ENCODE data around the gene PALM2AKAP2. TPM values are rescaled to one million over a fixed set of nuclear protein-coding genes. Genes with fewer than 3 reads are reported as not detected.

The PALM2AKAP2 gene
- total RNA-seq, 2 experiments from 2014 or later: not detected

GRCh38 chr9:109759589-109759988, 20.4 kb upstream of the PALM2AKAP2 start:
- no peaks in the 10 kb centered on the region for H3K36me3 Mint-ChIP-seq (ENCODE audit: low read depth)
- no peak overlapping the region for H3K4me3 Mint-ChIP-seq

GRCh38 chr9:109765278-109765677, 14.7 kb upstream of the PALM2AKAP2 start:
- ChIA-PET CTCF (no interaction called here), POLR2A (no interaction called here)
- Mint-ChIP-seq H3K36me3 (ENCODE audit: low read depth) (no peaks in the 10 kb centered on the region), H3K27ac (no peak overlapping the region), H3K4me1 (no peaks in the 10 kb centered on the region), H3K4me3 (no peak overlapping the region), H3K27me3 (peaks cover 6% of the 10 kb centered on the region), H3K9me3 (no peaks in the 10 kb centered on the region)
- DNase-seq: no peak

More at GRCh38 chr9:109759589-109759988, 20.4 kb upstream of the PALM2AKAP2 start:
- peaks cover 14% of the 10 kb centered on the region for H3K27me3 Mint-ChIP-seq
- POLR2A ChIA-PET: no interaction called here
- no peak for DNase-seq
- H3K9me3 Mint-ChIP-seq: no peaks in the 10 kb centered on the region
- no peak overlapping the region for H3K27ac Mint-ChIP-seq
- no peaks in the 10 kb centered on the region for H3K4me1 Mint-ChIP-seq
- CTCF ChIA-PET: no interaction called here

- ChIA-PET POLR2A (no interaction called here), CTCF (no interaction called here)
- no peaks in the 10 kb centered on the region for H3K36me3 Mint-ChIP-seq (ENCODE audit: low read depth)
- no peak for DNase-seq
- peaks cover 10% of the 10 kb centered on the region for H3K27me3 Mint-ChIP-seq
- no peaks in the 10 kb centered on the region for H3K9me3 Mint-ChIP-seq
- no peaks in the 10 kb centered on the region for H3K4me1 Mint-ChIP-seq
- no peak overlapping the region for H3K4me3 Mint-ChIP-seq
- no peak overlapping the region for H3K27ac Mint-ChIP-seq
Observed at GRCh38 chr9:109765830-109766229, 14.2 kb upstream of the PALM2AKAP2 start.

- no peaks in the 10 kb centered on the region for H3K9me3 Mint-ChIP-seq
- DNase-seq: no peak
- POLR2A ChIA-PET: no interaction called here
- H3K4me1 Mint-ChIP-seq: no peaks in the 10 kb centered on the region
- no peaks in the 10 kb centered on the region for H3K36me3 Mint-ChIP-seq (ENCODE audit: low read depth)
- no peak overlapping the region for H3K27ac Mint-ChIP-seq
- H3K27me3 Mint-ChIP-seq: peaks cover 13% of the 10 kb centered on the region
- H3K4me3 Mint-ChIP-seq: no peak overlapping the region
- CTCF ChIA-PET: no interaction called here
Observed at GRCh38 chr9:109766351-109766750, 13.6 kb upstream of the PALM2AKAP2 start.

GRCh38 chr9:109767404-109767803, 12.6 kb upstream of the PALM2AKAP2 start:
- Mint-ChIP-seq H3K4me3 (no peak overlapping the region), H3K4me1 (no peaks in the 10 kb centered on the region), H3K27ac (no peak overlapping the region), H3K36me3 (ENCODE audit: low read depth) (no peaks in the 10 kb centered on the region), H3K27me3 (peaks cover 19% of the 10 kb centered on the region), H3K9me3 (no peaks in the 10 kb centered on the region)
- POLR2A ChIA-PET: no interaction called here
- DNase-seq: no peak
- CTCF ChIA-PET: no interaction called here

- DNase-seq: no peak
- H3K4me1 Mint-ChIP-seq: no peaks in the 10 kb centered on the region
- ChIA-PET CTCF (no interaction called here), POLR2A (no interaction called here)
- H3K9me3 Mint-ChIP-seq: no peaks in the 10 kb centered on the region
- no peak overlapping the region for H3K27ac Mint-ChIP-seq
- H3K27me3 Mint-ChIP-seq: peaks cover 20% of the 10 kb centered on the region
- no peak overlapping the region for H3K4me3 Mint-ChIP-seq
- no peaks in the 10 kb centered on the region for H3K36me3 Mint-ChIP-seq (ENCODE audit: low read depth)
Observed at GRCh38 chr9:109767814-109768213, 12.2 kb upstream of the PALM2AKAP2 start.

GRCh38 chr9:109769250-109769649, 10.7 kb upstream of the PALM2AKAP2 start:
- no peaks in the 10 kb centered on the region for H3K36me3 Mint-ChIP-seq (ENCODE audit: low read depth)
- H3K27ac Mint-ChIP-seq: no peak overlapping the region
- H3K9me3 Mint-ChIP-seq: no peaks in the 10 kb centered on the region
- POLR2A ChIA-PET: no interaction called here
- H3K27me3 Mint-ChIP-seq: peaks cover 20% of the 10 kb centered on the region
- DNase-seq: no peak
- H3K4me3 Mint-ChIP-seq: no peak overlapping the region
- H3K4me1 Mint-ChIP-seq: no peaks in the 10 kb centered on the region
- CTCF ChIA-PET: no interaction called here

- DNase-seq: no peak
- POLR2A ChIA-PET: no interaction called here
Observed at GRCh38 chr9:109770101-109770500, 9.9 kb upstream of the PALM2AKAP2 start.

GRCh38 chr9:109771087-109771486, 8.9 kb upstream of the PALM2AKAP2 start:
- no peaks in the 10 kb centered on the region for H3K36me3 Mint-ChIP-seq (ENCODE audit: low read depth)
- CTCF ChIA-PET: no interaction called here

More at GRCh38 chr9:109770101-109770500, 9.9 kb upstream of the PALM2AKAP2 start:
- peaks cover 25% of the 10 kb centered on the region for H3K27me3 Mint-ChIP-seq
- no peaks in the 10 kb centered on the region for H3K9me3 Mint-ChIP-seq
- no peaks in the 10 kb centered on the region for H3K4me1 Mint-ChIP-seq
- no peaks in the 10 kb centered on the region for H3K36me3 Mint-ChIP-seq (ENCODE audit: low read depth)
- no peak overlapping the region for H3K27ac Mint-ChIP-seq
- CTCF ChIA-PET: no interaction called here
- H3K4me3 Mint-ChIP-seq: no peak overlapping the region

GRCh38 chr9:109771796-109772531, 8.0 kb upstream of the PALM2AKAP2 start:
- CTCF ChIA-PET: no interaction called here
- Mint-ChIP-seq H3K27me3 (peaks cover 27% of the 10 kb centered on the region), H3K36me3 (ENCODE audit: low read depth) (no peaks in the 10 kb centered on the region), H3K4me1 (no peaks in the 10 kb centered on the region), H3K4me3 (no peak overlapping the region), H3K27ac (no peak overlapping the region), H3K9me3 (no peaks in the 10 kb centered on the region)
- POLR2A ChIA-PET: no interaction called here
- DNase-seq: no peak

More at GRCh38 chr9:109771087-109771486, 8.9 kb upstream of the PALM2AKAP2 start:
- POLR2A ChIA-PET: no interaction called here
- DNase-seq: no peak
- Mint-ChIP-seq H3K4me3 (no peak overlapping the region), H3K27me3 (peaks cover 26% of the 10 kb centered on the region), H3K9me3 (no peaks in the 10 kb centered on the region), H3K4me1 (no peaks in the 10 kb centered on the region), H3K27ac (no peak overlapping the region)

GRCh38 chr9:109775516-109775915, 4.5 kb upstream of the PALM2AKAP2 start:
- Mint-ChIP-seq H3K36me3 (ENCODE audit: low read depth) (no peaks in the 10 kb centered on the region), H3K4me3 (no peak overlapping the region), H3K4me1 (no peaks in the 10 kb centered on the region), H3K27me3 (peaks cover 45% of the 10 kb centered on the region), H3K9me3 (no peaks in the 10 kb centered on the region), H3K27ac (no peak overlapping the region)
- ChIA-PET CTCF (no interaction called here), POLR2A (no interaction called here)
- no peak for DNase-seq

- Mint-ChIP-seq H3K9me3 (no peaks in the 10 kb centered on the region), H3K36me3 (ENCODE audit: low read depth) (no peaks in the 10 kb centered on the region), H3K27ac (no peak overlapping the region), H3K27me3 (peaks cover 48% of the 10 kb centered on the region), H3K4me3 (no peak overlapping the region), H3K4me1 (no peaks in the 10 kb centered on the region)
- no peak for DNase-seq
- CTCF ChIA-PET: no interaction called here
- POLR2A ChIA-PET: no interaction called here
Observed at GRCh38 chr9:109776391-109776790, 3.6 kb upstream of the PALM2AKAP2 start.

- no peak overlapping the region for H3K27ac Mint-ChIP-seq
Observed at GRCh38 chr9:109780453-109781033, 545 bp downstream of the PALM2AKAP2 start.

GRCh38 chr9:109781086-109781485, 1.1 kb downstream of the PALM2AKAP2 start:
- Mint-ChIP-seq H3K27me3 (peaks cover 42% of the 10 kb centered on the region), H3K27ac (no peak overlapping the region), H3K4me3 (no peak overlapping the region), H3K4me1 (no peaks in the 10 kb centered on the region), H3K36me3 (ENCODE audit: low read depth) (no peaks in the 10 kb centered on the region), H3K9me3 (no peaks in the 10 kb centered on the region)
- ChIA-PET CTCF (no interaction called here), POLR2A (no interaction called here)
- no peak for DNase-seq

More at GRCh38 chr9:109780453-109781033, 545 bp downstream of the PALM2AKAP2 start:
- Mint-ChIP-seq H3K36me3 (ENCODE audit: low read depth) (no peaks in the 10 kb centered on the region), H3K27me3 (peaks cover 42% of the 10 kb centered on the region), H3K4me3 (no peak overlapping the region), H3K9me3 (no peaks in the 10 kb centered on the region), H3K4me1 (no peaks in the 10 kb centered on the region)
- CTCF ChIA-PET: no interaction called here
- no peak for DNase-seq
- POLR2A ChIA-PET: no interaction called here
